Medulla oblongata (tissue), 1 donor: ENCODE results near the gene NRAP.

ENCODE experiments used
- DNase-seq: peaks from one replicate; pipeline ENCODE4 v3.0.0-alpha.2; 2015; ENCODE audit errors: extremely low spot score

The NRAP gene

GRCh38 chr10:113560071-113560470, 103.8 kb downstream of the NRAP start:
- no peak for DNase-seq

DNA sequence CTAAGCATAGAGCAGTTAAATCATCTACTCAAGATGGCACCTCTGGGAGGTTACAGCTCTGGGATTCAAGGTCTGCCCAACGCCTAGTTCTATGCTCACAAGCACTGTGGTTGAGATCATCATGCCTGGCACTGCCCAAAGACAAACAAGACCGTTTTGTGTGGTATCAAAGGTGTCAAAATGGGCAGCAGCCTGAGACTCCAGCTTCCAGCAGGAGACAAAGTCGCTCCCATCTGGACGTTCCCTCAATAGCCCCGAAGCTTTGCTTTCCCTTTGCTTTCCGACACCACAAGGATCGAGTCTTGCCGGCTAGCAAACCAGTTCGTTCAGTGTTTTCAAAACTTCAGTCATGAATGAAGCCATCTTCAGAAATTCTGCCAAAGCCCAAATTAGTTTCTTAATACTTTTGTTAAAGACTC, 105.9 kb downstream of the NRAP start:
- DNase-seq, result no peak

- DNase-seq, result no peak
Measured at GRCh38 chr10:113557424-113557862, 106.4 kb downstream of the NRAP start.

DNA sequence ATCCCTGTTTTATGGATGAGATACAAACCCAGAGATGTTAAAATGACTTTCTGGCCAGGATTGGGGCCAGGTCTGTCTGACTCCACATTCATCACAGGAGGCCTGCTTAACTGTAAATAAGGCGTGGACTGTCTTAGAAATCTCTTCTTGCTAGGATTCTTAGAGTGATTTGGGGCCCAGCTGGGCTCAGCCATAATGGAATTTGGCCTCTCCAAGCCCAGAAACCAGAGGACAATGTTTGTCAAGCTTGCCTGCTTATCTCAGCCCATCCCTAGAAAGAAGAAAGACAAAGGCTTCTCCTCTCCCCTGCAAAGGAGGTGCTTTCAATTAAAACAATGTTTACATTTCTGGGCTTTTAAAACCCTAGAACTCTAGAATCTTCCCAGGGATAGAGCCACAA, 108.1 kb downstream of the NRAP start:
- DNase-seq, result no peak

DNA sequence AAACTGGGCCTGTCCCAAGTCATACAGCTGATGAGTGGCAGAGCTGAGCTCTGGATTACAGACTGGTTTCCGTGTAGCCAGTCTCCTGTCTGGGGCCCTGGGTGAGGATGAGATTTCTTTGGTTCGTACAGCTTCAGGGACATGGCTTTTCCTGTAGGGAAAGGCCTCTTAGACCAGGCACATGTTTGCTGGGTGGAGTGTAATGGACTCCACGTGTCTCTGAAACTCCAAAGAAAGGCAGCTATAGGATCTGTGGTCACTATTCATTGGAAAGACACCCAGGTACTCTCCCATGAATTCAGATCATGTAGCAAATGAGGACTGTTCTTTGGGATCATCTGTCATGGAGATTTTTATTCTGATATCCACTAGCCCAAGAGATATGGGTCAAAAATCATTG, 108.6 kb downstream of the NRAP start:
- no peak for DNase-seq

GRCh38 chr10:113554214-113554613, 109.6 kb downstream of the NRAP start:
- DNase-seq, result no peak

DNA sequence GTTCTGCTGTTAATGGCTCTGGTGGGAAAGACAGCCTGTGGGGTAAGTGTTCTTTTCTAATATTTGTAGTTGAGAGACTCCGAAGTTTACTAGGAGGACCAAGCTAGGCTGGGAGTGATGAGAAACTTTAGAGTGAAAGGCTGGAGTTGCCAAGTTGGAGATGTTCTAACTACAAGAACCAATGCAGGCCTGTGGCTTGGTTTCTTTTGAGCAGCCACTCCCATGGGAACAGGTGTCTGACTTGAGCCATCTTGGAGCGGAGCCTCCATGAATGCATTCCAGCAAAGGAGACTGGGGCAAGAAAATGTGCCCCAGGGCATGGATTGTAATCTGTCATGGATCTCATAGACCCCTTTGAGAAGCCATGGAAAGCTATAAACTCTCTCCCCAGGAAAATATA, 110.7 kb downstream of the NRAP start:
- DNase-seq, result no peak

- DNase-seq, result no peak
Measured at GRCh38 chr10:113552701-113553100, 111.1 kb downstream of the NRAP start, which contains the start of gene HABP2. HABP2 (plus strand) TSS chr10:113553053; CDS start chr10:113553122, 69 bp downstream.

DNA sequence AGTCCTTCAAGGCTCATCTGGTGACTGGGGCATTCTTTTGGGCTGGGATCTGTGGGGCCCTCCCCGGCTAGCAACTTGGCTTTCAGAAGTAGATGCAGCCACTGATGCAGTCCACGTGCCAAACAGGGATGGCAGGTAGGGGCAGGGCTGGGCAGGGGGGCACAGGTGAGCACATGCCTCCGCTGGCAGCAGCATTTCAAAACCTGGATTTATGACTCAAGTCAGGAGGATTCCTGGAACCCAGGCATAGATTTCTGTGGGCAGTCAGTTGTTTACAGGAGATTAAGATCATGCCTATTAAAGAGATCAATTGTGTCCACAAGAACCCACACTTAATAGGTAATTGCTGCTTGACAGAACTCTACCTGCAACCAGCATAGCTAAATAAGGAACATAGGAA, 111.8 kb downstream of the NRAP start:
- DNase-seq, result no peak

DNA sequence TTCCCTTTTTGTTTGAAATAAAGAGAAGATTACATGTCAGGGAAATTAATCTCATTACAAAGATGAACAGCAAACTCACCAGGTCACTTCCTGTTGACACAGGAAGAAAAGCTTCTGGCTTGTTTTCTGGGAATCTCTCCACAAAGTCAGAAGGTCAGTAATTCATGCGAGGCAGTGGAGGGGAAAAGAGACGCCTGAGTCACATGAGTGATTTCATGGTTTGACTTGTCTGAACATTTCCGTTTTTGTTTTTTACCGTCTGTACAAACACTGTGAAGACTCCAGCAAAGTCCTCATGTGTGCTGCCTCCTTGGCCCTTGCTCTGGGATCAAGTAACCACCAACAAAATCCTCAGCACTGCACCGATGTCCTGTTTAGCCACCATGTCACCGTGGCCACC, 113.5 kb downstream of the NRAP start:
- DNase-seq, result no peak

GRCh38 chr10:113549856-113550255, 114.0 kb downstream of the NRAP start:
- DNase-seq, result no peak

DNA sequence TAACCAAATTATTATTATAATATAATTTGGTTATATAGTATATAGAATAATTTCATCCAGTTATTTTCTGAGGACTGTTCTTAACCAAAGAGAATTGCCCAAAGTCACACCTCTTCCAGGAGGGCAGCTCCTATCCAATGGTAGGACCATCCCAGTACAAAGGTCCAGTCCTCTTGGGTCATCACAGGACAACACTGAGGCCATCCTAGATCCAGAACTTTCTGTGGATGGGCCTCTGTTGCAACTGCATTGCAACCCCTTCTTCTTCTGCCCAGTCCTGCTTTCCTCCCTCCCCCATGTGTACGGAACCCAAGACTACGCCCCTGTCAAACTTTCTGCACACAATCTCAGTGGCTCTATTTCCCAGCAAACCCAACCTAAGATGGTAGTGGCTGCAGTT, 116.4 kb downstream of the NRAP start:
- no peak for DNase-seq

DNA sequence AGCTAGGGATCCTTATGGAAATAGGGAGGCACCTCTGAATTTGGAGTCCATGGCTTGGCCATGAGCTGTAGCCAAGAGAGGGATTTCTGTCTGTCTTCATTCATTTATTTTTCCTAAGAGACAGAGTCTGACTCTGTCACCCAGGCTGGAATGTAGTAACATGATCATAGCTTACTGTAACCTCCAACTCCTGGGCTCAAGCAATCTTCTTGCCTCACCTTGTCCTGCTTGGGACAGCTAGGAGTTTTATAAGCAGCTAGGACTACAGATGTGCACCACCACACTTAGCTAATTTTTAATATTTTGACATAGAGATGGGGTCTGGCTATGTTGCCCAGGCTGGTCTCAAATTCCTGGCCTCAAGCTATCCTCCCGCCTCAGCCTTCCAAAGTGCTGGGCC, 119.4 kb downstream of the NRAP start:
- DNase-seq, result no peak

- no peak for DNase-seq
Measured at GRCh38 chr10:113543107-113543955, 120.5 kb downstream of the NRAP start.

- no peak for DNase-seq
Measured at GRCh38 chr10:113541549-113541927, 122.3 kb downstream of the NRAP start.

DNA sequence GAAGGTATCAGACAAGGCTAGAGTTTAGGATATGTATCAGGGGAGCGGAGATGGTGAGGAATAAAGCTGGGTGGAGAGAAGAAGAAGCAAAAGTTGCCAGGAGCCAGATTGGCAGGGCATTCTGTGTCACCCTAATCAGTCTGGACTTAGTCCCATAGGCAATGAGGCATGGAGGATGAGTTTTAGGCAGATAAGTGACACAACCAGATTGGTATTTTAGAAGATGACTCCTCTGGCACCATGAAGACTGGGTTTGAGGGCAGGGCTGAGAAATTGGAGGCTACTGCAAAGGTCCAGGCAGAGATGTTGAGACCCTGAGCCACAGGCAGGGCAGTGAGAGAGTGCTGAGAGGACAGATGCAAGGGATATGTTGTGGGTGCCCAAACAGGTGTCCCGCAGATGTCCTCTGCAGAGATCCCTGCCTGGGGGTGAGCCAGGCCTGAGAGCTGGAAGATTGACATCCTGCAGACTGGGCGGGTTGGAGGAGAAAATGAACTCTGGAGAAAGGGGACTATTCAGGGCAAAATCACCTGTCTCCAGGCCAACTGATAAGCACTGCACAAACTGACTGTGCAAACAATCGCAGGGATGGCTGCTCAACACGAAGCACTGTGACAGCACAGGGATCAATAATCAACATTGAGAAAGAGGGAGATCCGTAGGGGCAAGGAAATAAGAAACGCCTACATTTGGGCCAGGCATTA, 122.8 kb downstream of the NRAP start:
- DNase-seq, result no peak

GRCh38 chr10:113539789-113540188, 124.1 kb downstream of the NRAP start:
- no peak for DNase-seq
